Measurements from ENCODE around the gene NRG2.

DNA sequence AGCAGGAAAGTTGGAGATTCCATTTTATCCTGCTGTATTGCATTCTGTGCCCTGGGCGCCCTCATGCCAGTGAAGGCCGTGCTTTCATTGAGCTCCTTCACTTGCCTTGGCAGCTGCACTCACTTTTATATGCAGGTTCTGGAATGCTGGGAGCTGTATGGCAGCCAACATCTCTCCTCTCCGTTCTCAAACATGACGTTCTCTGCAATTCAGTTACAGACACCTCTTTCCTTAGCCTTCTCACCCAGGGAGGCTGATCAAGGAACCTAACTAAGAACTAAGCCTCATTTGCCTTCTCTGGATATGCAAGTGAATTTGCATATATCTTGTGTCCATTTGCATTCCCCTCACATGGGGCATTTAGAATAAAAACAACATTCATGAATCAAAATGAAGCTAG lies 41.4 kb upstream of the NRG2 start:
- TF ChIP-seq, protein P1, sequence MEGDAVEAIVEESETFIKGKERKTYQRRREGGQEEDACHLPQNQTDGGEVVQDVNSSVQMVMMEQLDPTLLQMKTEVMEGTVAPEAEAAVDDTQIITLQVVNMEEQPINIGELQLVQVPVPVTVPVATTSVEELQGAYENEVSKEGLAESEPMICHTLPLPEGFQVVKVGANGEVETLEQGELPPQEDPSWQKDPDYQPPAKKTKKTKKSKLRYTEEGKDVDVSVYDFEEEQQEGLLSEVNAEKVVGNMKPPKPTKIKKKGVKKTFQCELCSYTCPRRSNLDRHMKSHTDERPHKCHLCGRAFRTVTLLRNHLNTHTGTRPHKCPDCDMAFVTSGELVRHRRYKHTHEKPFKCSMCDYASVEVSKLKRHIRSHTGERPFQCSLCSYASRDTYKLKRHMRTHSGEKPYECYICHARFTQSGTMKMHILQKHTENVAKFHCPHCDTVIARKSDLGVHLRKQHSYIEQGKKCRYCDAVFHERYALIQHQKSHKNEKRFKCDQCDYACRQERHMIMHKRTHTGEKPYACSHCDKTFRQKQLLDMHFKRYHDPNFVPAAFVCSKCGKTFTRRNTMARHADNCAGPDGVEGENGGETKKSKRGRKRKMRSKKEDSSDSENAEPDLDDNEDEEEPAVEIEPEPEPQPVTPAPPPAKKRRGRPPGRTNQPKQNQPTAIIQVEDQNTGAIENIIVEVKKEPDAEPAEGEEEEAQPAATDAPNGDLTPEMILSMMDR (IDR thresholded peaks at IDR 0.05; ENCODE audit: low read depth, low read length, poor library complexity, severe bottlenecking), result no peak
- TF ChIP-seq EZH2phosphoT487 (IDR thresholded peaks at IDR 0.05; ENCODE audit: borderline replicate concordance, low read length), result no peak
